Measurements from ENCODE around the gene VAV3.
"Not testable (repeated sequence)": the region's sequence is repeated elsewhere in the genome, so short reads cannot be mapped to it uniquely, and the experiment has no call there.

Gene VAV3, protein sequence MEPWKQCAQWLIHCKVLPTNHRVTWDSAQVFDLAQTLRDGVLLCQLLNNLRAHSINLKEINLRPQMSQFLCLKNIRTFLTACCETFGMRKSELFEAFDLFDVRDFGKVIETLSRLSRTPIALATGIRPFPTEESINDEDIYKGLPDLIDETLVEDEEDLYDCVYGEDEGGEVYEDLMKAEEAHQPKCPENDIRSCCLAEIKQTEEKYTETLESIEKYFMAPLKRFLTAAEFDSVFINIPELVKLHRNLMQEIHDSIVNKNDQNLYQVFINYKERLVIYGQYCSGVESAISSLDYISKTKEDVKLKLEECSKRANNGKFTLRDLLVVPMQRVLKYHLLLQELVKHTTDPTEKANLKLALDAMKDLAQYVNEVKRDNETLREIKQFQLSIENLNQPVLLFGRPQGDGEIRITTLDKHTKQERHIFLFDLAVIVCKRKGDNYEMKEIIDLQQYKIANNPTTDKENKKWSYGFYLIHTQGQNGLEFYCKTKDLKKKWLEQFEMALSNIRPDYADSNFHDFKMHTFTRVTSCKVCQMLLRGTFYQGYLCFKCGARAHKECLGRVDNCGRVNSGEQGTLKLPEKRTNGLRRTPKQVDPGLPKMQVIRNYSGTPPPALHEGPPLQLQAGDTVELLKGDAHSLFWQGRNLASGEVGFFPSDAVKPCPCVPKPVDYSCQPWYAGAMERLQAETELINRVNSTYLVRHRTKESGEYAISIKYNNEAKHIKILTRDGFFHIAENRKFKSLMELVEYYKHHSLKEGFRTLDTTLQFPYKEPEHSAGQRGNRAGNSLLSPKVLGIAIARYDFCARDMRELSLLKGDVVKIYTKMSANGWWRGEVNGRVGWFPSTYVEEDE

DNA sequence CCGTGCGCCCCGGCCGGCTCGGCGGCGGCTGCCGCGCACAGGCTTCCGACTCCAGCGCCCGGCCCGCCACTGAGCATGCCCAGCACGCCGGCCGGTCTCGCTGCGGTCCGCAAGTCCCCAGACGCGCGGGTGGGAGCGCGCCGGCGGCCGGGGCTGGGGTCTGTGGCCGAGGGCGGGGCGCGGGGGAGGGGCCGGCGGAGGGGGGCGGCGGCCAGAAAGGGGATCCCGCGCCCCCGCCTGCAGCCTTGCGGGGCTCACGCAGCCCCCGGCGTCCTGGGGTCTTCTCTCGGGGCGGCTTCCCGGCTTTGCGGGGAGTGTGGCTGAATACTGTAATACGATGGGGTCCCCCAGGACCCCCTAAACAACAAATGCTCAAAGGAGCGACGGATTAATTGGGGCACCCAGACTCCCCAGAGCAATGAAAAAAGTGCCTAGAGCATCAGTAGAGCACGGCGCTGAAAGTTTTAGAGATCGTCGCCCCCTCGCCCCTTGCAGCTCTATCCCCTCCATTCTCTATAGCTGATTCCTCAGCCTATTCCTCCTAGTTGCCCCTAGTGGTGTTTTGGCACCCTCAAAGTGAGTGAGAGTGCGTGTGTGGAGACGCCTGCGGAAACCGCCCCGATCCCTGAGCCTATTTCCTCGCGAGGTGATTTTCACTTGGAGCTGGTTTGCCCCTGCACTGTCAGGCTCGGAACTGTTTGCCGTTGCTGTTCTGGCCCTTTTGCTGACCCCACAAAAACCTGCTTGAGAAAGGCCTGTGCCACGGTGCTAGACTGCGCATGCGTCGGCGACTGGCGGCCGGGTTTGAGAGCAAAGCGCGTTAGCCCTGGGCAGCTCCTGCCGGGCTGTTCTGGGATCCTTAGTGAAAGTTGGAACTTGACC, at the start of gene VAV3:
Gene VAV3, minus strand, starts transcription at position 71 of the 882 bp plus-strand sequence. CDS start 311 bp downstream, outside the sequence.
- Histone ChIP-seq H3K4me3 (ENCODE audit: low read depth, low read length) (peak within 1 kb of the TSS; percentile 68), H3K27ac (ENCODE audit: low read depth, low read length) (no peak within 1 kb of the TSS)

GRCh38 chr1:108012553-108012952, 47.6 kb upstream of the VAV3 start:
- Histone ChIP-seq H3K27me3 (ENCODE audit: insufficient read depth, low read length) (no peaks in the 10 kb centered on the region), H3K4me3 (ENCODE audit: low read depth, low read length) (no peak overlapping the region), H3K27ac (ENCODE audit: low read depth, low read length) (no peak overlapping the region), H3K4me1 (ENCODE audit: control insufficient read depth, insufficient read depth, low read length, unreplicated experiment) (peaks cover 13% of the 10 kb centered on the region), H3K79me2 (ENCODE audit: control insufficient read depth, insufficient read depth, low read length, unreplicated experiment) (no peaks in the 10 kb centered on the region), H2AFZ (ENCODE audit: low read length, unreplicated experiment) (no peak overlapping the region), H3K36me3 (ENCODE audit: insufficient read depth, low read length) (no peaks in the 10 kb centered on the region)

More for the DNA sequence above, at the start of gene VAV3:
- H3K79me2 ChIP-seq (ENCODE audit: control insufficient read depth, insufficient read depth, low read length, unreplicated experiment), result no peaks in the 10 kb centered on the region
- H3K4me1 ChIP-seq (ENCODE audit: control insufficient read depth, insufficient read depth, low read length, unreplicated experiment), result peaks cover 3% of the 10 kb centered on the region
- H3K36me3 ChIP-seq (ENCODE audit: insufficient read depth, low read length), result no peaks in the 10 kb centered on the region
- H2AFZ ChIP-seq (ENCODE audit: low read length, unreplicated experiment), result no peak within 1 kb of the TSS
- H3K27me3 ChIP-seq (ENCODE audit: insufficient read depth, low read length), result peaks cover 47% of the 10 kb centered on the region

GRCh38 chr1:108011295-108011694, 46.3 kb upstream of the VAV3 start:
- peaks cover 10% of the 10 kb centered on the region for H3K4me1 ChIP-seq (ENCODE audit: control insufficient read depth, insufficient read depth, low read length, unreplicated experiment)

DNA sequence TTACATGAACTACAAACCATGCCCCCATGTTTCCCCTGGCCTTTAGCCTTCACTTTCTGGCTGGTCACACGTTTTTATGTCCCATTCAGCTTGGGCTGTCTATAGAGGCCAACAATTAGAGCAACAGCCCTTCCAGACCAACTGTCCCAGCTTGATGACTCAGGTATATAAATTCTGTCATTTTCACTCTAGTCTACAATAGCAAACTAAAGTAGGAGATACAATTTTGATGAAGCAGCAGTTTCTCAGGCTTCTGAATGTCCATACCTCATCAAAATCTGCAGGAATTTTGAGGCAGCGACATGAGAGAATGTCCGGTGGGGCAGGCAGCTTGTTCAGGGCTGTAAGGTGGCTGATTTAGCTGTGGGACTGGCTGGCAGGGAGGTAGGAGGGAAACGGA, 45.6 kb upstream of the VAV3 start:
- no peaks in the 10 kb centered on the region for H3K36me3 ChIP-seq (ENCODE audit: insufficient read depth, low read length)
- no peak overlapping the region for H3K27ac ChIP-seq (ENCODE audit: low read depth, low read length)
- H3K4me3 ChIP-seq (ENCODE audit: low read depth, low read length), result no peak overlapping the region
- no peak overlapping the region for H2AFZ ChIP-seq (ENCODE audit: low read length, unreplicated experiment)
- peaks cover 10% of the 10 kb centered on the region for H3K4me1 ChIP-seq (ENCODE audit: control insufficient read depth, insufficient read depth, low read length, unreplicated experiment)
- H3K79me2 ChIP-seq (ENCODE audit: control insufficient read depth, insufficient read depth, low read length, unreplicated experiment), result no peaks in the 10 kb centered on the region
- H3K27me3 ChIP-seq (ENCODE audit: insufficient read depth, low read length), result no peaks in the 10 kb centered on the region

More at GRCh38 chr1:108011295-108011694, 46.3 kb upstream of the VAV3 start:
- H3K4me3 ChIP-seq (ENCODE audit: low read depth, low read length), result no peak overlapping the region
- H3K36me3 ChIP-seq (ENCODE audit: insufficient read depth, low read length), result no peaks in the 10 kb centered on the region
- H3K27ac ChIP-seq (ENCODE audit: low read depth, low read length), result no peak overlapping the region
- no peak overlapping the region for H2AFZ ChIP-seq (ENCODE audit: low read length, unreplicated experiment)
- H3K27me3 ChIP-seq (ENCODE audit: insufficient read depth, low read length), result no peaks in the 10 kb centered on the region
- no peaks in the 10 kb centered on the region for H3K79me2 ChIP-seq (ENCODE audit: control insufficient read depth, insufficient read depth, low read length, unreplicated experiment)

DNA sequence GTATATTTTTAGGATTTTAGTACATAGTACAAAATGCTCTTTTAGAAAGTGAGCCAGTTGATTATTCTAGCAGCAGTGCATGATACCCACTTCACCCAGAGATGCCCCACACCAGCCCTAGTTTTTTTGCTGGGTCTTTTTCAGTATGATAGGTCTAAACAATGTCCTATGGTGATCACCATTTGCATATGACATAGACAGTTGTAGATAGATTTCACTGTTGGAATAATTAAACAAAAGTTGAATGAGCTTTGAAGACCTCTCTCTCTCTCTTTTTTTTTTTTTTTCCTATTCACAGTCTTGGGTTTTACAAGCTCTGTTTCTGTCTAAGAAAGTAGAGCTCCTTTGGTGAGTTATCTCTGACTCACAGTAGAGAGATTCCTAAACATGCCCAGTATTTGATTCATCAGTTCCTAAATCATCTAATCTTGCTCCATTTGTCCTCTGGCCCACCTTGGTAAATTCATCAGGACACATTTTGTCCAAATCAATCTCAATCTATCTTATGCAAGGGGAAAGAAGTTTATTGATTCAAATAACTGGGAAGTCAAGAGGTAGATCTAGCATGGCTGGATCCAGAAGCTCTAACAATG, 44.7 kb upstream of the VAV3 start:
- Histone ChIP-seq H2AFZ (ENCODE audit: low read length, unreplicated experiment) (no peak overlapping the region), H3K27me3 (ENCODE audit: insufficient read depth, low read length) (no peaks in the 10 kb centered on the region), H3K79me2 (ENCODE audit: control insufficient read depth, insufficient read depth, low read length, unreplicated experiment) (no peaks in the 10 kb centered on the region), H3K36me3 (ENCODE audit: insufficient read depth, low read length) (no peaks in the 10 kb centered on the region), H3K4me3 (ENCODE audit: low read depth, low read length) (no peak overlapping the region), H3K4me1 (ENCODE audit: control insufficient read depth, insufficient read depth, low read length, unreplicated experiment) (peaks cover 10% of the 10 kb centered on the region), H3K27ac (ENCODE audit: low read depth, low read length) (no peak overlapping the region)

- Histone ChIP-seq H2AFZ (ENCODE audit: low read length, unreplicated experiment) (no peak overlapping the region), H3K36me3 (ENCODE audit: insufficient read depth, low read length) (no peaks in the 10 kb centered on the region), H3K27ac (ENCODE audit: low read depth, low read length) (no peak overlapping the region), H3K4me3 (ENCODE audit: low read depth, low read length) (no peak overlapping the region), H3K4me1 (ENCODE audit: control insufficient read depth, insufficient read depth, low read length, unreplicated experiment) (peaks cover 10% of the 10 kb centered on the region), H3K79me2 (ENCODE audit: control insufficient read depth, insufficient read depth, low read length, unreplicated experiment) (no peaks in the 10 kb centered on the region), H3K27me3 (ENCODE audit: insufficient read depth, low read length) (no peaks in the 10 kb centered on the region)
Observed at GRCh38 chr1:108007531-108007930, 42.6 kb upstream of the VAV3 start.

DNA sequence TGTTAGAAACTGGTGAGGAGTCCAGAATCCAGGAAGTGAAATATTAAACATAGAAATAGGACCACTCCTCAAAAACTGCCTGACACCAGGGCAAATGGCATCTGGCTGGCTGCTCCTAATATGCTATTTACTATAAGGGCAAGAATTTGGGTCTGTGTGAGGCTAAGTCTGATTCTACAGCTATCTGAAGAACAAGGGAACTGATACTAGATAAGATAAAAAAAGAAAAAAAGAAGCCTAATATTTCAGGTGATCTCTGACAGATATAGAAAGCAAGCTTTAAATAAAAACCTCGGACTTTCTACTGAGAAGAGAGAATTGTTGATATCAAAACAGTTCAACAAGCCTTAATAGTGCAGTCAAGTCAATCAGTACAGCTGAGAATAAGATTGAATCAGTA, 42.1 kb upstream of the VAV3 start:
- H2AFZ ChIP-seq (ENCODE audit: low read length, unreplicated experiment), result no peak overlapping the region
- H3K27me3 ChIP-seq (ENCODE audit: insufficient read depth, low read length), result no peaks in the 10 kb centered on the region
- no peak overlapping the region for H3K4me3 ChIP-seq (ENCODE audit: low read depth, low read length)
- no peak overlapping the region for H3K27ac ChIP-seq (ENCODE audit: low read depth, low read length)
- H3K36me3 ChIP-seq (ENCODE audit: insufficient read depth, low read length), result no peaks in the 10 kb centered on the region
- peaks cover 10% of the 10 kb centered on the region for H3K4me1 ChIP-seq (ENCODE audit: control insufficient read depth, insufficient read depth, low read length, unreplicated experiment)
- H3K79me2 ChIP-seq (ENCODE audit: control insufficient read depth, insufficient read depth, low read length, unreplicated experiment), result no peaks in the 10 kb centered on the region

DNA sequence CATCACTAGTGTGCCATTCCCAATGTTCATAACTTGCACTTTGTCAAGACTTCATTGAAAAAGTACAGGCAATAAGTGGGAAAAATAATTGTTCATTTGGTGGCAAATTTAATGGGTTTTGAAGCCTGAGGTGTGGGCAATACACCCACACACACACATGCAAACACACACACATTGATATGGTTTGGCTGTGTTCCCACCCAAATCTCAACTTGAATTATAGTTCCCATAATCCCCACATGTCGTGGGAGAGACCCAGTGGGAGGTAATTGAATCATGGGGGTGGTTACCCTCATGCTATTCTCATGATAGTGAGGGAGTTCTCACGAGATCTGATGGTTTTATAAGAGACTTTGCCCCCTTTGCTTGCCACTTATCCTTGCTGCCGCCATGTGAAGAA, 39.9 kb upstream of the VAV3 start:
- H3K36me3 ChIP-seq (ENCODE audit: insufficient read depth, low read length); H3K4me3 ChIP-seq (ENCODE audit: low read depth, low read length); H3K27me3 ChIP-seq (ENCODE audit: insufficient read depth, low read length); H3K27ac ChIP-seq (ENCODE audit: low read depth, low read length); H2AFZ ChIP-seq (ENCODE audit: low read length, unreplicated experiment); H3K79me2 ChIP-seq (ENCODE audit: control insufficient read depth, insufficient read depth, low read length, unreplicated experiment): not testable (repeated sequence)
- peaks cover 14% of the 10 kb centered on the region for H3K4me1 ChIP-seq (ENCODE audit: control insufficient read depth, insufficient read depth, low read length, unreplicated experiment)

DNA sequence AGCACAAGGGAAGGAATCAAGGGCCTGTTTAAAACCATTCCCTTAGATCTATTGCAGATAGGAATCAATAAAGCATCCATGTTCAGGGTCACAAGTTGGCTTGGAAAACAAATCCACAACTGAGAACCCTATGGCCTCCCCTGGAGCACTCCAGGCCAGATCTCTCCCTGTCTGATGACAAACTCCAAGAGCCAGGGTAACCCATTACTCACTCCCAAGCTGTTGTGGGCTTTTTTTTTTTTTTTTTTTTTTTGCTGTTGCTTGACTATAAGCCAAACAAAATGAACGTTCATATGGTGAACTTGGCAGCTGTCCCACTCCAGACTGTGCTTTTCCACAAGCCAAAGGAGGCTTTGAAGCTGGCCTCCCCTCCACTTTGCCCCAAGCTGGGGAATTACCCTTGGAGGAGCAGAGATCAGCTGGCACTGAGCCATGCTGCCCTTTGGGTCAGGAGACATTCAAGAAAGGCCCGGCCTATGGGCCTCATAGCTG, 35.7 kb upstream of the VAV3 start:
- no peak overlapping the region for H3K4me3 ChIP-seq (ENCODE audit: low read depth, low read length)
- no peak overlapping the region for H3K27ac ChIP-seq (ENCODE audit: low read depth, low read length)
- H3K4me1 ChIP-seq (ENCODE audit: control insufficient read depth, insufficient read depth, low read length, unreplicated experiment), result peaks cover 8% of the 10 kb centered on the region
- H3K27me3 ChIP-seq (ENCODE audit: insufficient read depth, low read length), result no peaks in the 10 kb centered on the region
- H3K36me3 ChIP-seq (ENCODE audit: insufficient read depth, low read length), result no peaks in the 10 kb centered on the region
- H2AFZ ChIP-seq (ENCODE audit: low read length, unreplicated experiment), result no peak overlapping the region
- no peaks in the 10 kb centered on the region for H3K79me2 ChIP-seq (ENCODE audit: control insufficient read depth, insufficient read depth, low read length, unreplicated experiment)

GRCh38 chr1:108000184-108000583, 35.2 kb upstream of the VAV3 start:
- no peaks in the 10 kb centered on the region for H3K27me3 ChIP-seq (ENCODE audit: insufficient read depth, low read length)
- no peak overlapping the region for H3K27ac ChIP-seq (ENCODE audit: low read depth, low read length)
- H3K4me1 ChIP-seq (ENCODE audit: control insufficient read depth, insufficient read depth, low read length, unreplicated experiment), result peaks cover 8% of the 10 kb centered on the region
- no peak overlapping the region for H3K4me3 ChIP-seq (ENCODE audit: low read depth, low read length)
- no peaks in the 10 kb centered on the region for H3K79me2 ChIP-seq (ENCODE audit: control insufficient read depth, insufficient read depth, low read length, unreplicated experiment)
- no peak overlapping the region for H2AFZ ChIP-seq (ENCODE audit: low read length, unreplicated experiment)
- H3K36me3 ChIP-seq (ENCODE audit: insufficient read depth, low read length), result no peaks in the 10 kb centered on the region
